Neural cell (in vitro differentiated cells): ENCODE measurements around the gene FOXE1. TPM values are rescaled to one million over a fixed set of nuclear protein-coding genes. Genes with fewer than 3 reads are reported as not detected.

Source experiments
- H2AFZ ChIP-seq: fragments of 200-600, 300-800 bp; sonication (generic), shearing (Covaris generic); 2 replicates; pipeline ENCODE4 v1.6.0; 2014; ENCODE audit warnings: low read depth, mild to moderate bottlenecking, antibody characterized with exemption, low read length, moderate library complexity
- H3F3A ChIP-seq: fragments of 200-600 bp; shearing (Covaris generic); 2 replicates; pipeline ENCODE4 v1.6.1; 2016; ENCODE audit warnings: mild to moderate bottlenecking, moderate library complexity, mixed read lengths, antibody characterized with exemption, low read length; ENCODE audit not compliant: insufficient read depth, poor library complexity, severe bottlenecking
- H3K27ac ChIP-seq: fragments of 200-600, 300-800 bp; sonication (generic), shearing (Covaris generic); 2 replicates; pipeline ENCODE4 v1.5.1; 2014; ENCODE audit warnings: mild to moderate bottlenecking, low read length, moderate library complexity
- H3K27me3 ChIP-seq: fragments of 300-800, 200-600 bp; sonication (generic), shearing (Covaris generic); 2 replicates; pipeline ENCODE4 v1.6.0; 2014; ENCODE audit warnings: mild to moderate bottlenecking, low read depth, low read length, moderate library complexity; ENCODE audit not compliant: insufficient read depth
- H3K36me3 ChIP-seq: fragments of 300-800, 200-600 bp; sonication (generic), shearing (Covaris generic); 2 replicates; pipeline ENCODE4 v1.5.1; 2014; ENCODE audit warnings: mild to moderate bottlenecking, antibody characterized with exemption, low read length, moderate library complexity; ENCODE audit not compliant: insufficient read depth
- H3K4me2 ChIP-seq: fragments of 300-800, 200-600 bp; sonication (generic), shearing (Covaris generic); 2 replicates; pipeline ENCODE4 v1.6.0; 2014; ENCODE audit warnings: mild to moderate bottlenecking, low read length
- H3K4me3 ChIP-seq: fragments of 300-800, 200-600 bp; sonication (generic), shearing (Covaris generic); 2 replicates; pipeline ENCODE4 v1.5.1; 2014; ENCODE audit warnings: mild to moderate bottlenecking, low read length, moderate library complexity
- H3K79me2 ChIP-seq: fragments of 200-600 bp; shearing (Covaris generic); replicated peaks from 2 replicates; pipeline ENCODE4 v1.6.0; 2014; ENCODE audit warnings: mild to moderate bottlenecking, low read length, moderate library complexity; ENCODE audit not compliant: insufficient read depth
- H3K9ac ChIP-seq: fragments of 300-800, 200-600 bp; sonication (generic), shearing (Covaris generic); 2 replicates; pipeline ENCODE4 v1.6.1; 2016; ENCODE audit warnings: mild to moderate bottlenecking, low read length, mixed read lengths
- H3K9me2 ChIP-seq: fragments of 200-600 bp; shearing (Covaris generic); 2 replicates; pipeline ENCODE4 v1.6.1; 2016; ENCODE audit warnings: mild to moderate bottlenecking, low read length, mixed read lengths; ENCODE audit not compliant: insufficient read depth
- H3K9me3 ChIP-seq: fragments of 200-600, 300-800 bp; sonication (generic), shearing (Covaris generic); 2 replicates; pipeline ENCODE4 v1.6.1; 2016; ENCODE audit warnings: mild to moderate bottlenecking, mixed run types, low read length, moderate library complexity, mixed read lengths
- H4K20me1 ChIP-seq: fragments of 200-600 bp; shearing (Covaris generic); 2 replicates; pipeline ENCODE4 v1.6.1; 2016; ENCODE audit warnings: mild to moderate bottlenecking, mixed run types; ENCODE audit not compliant: insufficient read depth
- EP300 ChIP-seq: fragments of 450-650 bp; conservative IDR thresholded peaks from 2 replicates; pipeline ENCODE4 v1.6.1; 2014; ENCODE audit warnings: antibody characterized with exemption, mild to moderate bottlenecking, moderate library complexity; ENCODE audit not compliant: poor library complexity, severe bottlenecking
- EZH2 ChIP-seq: fragments of 200-600, 300-800 bp; shearing (Covaris generic), sonication (generic); IDR thresholded peaks from 2 replicates; pipeline ENCODE4 v1.6.1; 2014; ENCODE audit warnings: antibody characterized with exemption, low read length, borderline replicate concordance, mild to moderate bottlenecking; ENCODE audit not compliant: insufficient read depth, poor library complexity, severe bottlenecking
- MXI1 ChIP-seq: fragments of 450-650 bp; conservative IDR thresholded peaks from 2 replicates; pipeline ENCODE4 v1.6.1; 2014; ENCODE audit warnings: antibody characterized with exemption, mild to moderate bottlenecking; ENCODE audit not compliant: poor library complexity, severe bottlenecking
- RAD21 ChIP-seq: fragments of 450-650 bp; conservative IDR thresholded peaks from 2 replicates; pipeline ENCODE4 v1.6.1; 2014; ENCODE audit warnings: antibody characterized with exemption, mild to moderate bottlenecking, moderate library complexity
- REST ChIP-seq: IDR thresholded peaks from 2 replicates; pipeline ENCODE4 v1.6.1; 2012; ENCODE audit warnings: borderline replicate concordance
- SMC3 ChIP-seq: fragments of 450-650 bp; conservative IDR thresholded peaks from 2 replicates; pipeline ENCODE4 v1.6.1; 2014; ENCODE audit warnings: antibody characterized with exemption, mild to moderate bottlenecking, moderate library complexity; ENCODE audit not compliant: poor library complexity
- TAF1 ChIP-seq: IDR thresholded peaks from 2 replicates; pipeline ENCODE4 v1.6.1; 2012; ENCODE audit warnings: low read depth
- polyA plus RNA-seq: library from polyadenylated mRNA; depleted of rRNA; stranded (reverse); fragments of >200 nt; gene quantifications from 2 replicates; pipeline ENCODE4 v1.2.3, GENCODE V29; 2014

Gene FOXE1
- polyA plus RNA-seq, 1 donor from 2014 or later: not detected

DNA sequence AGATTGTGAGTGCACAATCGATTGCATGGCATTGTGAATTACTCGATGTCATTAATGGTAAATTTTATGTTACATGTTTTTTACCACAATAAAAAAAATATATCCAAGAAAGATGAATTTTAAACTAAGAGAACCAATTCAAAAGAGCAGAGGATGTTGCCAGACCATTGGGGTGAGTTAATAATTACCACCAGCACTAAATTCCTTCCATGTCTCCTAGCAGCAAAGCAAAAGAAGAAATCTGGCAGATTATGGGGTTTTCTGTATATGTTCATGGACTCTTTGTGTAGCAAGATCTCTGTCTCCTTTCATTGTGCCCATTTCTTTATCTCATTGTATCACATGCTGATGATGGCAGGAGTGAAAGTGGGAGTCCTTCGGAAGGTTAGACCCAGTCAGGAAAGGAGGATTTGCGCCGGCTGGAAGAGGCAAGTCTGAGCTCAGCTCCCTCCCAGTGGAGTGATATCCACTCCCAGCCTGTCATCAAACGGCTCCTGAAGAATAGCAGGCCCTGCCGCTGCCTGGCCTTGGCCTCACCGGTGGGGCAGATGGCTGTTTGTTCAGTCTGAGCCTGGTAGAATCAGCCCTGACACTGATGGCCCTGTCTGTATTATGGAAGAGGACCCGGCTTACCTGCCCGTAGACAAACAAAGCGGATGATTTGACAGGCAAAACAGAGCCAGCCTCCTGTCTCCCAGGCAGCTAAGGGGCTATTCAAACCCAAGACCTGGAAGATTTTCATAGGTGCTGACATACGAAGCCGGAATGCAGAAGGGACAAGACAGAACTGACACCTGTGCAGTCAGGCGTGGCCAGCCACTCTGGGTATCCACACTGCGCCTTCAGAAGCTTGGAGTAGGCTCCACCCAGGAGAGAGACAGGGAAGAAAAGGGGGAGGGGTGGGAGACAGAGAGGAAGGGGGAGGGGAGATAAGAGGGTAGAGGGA lies 21.9 kb upstream of the FOXE1 start (continued):
- TF ChIP-seq EP300: no peak

GRCh38 chr9:97831843-97832636 lies 21.0 kb upstream of the FOXE1 start:
- Histone ChIP-seq H3K4me3 (no peak overlapping the region), H3K9me2 (no peaks in the 10 kb centered on the region), H3F3A (no peaks in the 10 kb centered on the region), H3K27ac (no peak overlapping the region), H3K9me3 (no peaks in the 10 kb centered on the region), H3K79me2 (no peaks in the 10 kb centered on the region), H4K20me1 (no peaks in the 10 kb centered on the region), H3K36me3 (no peaks in the 10 kb centered on the region), H2AFZ (no peak overlapping the region), H3K4me2 (no peak overlapping the region), H3K27me3 (no peaks in the 10 kb centered on the region), H3K9ac (no peak overlapping the region)
- no peak for TF ChIP-seq REST
- no peak for TF ChIP-seq TAF1
- no peak for TF ChIP-seq SMC3
- TF ChIP-seq MXI1: no peak
- TF ChIP-seq EZH2: no peak

DNA sequence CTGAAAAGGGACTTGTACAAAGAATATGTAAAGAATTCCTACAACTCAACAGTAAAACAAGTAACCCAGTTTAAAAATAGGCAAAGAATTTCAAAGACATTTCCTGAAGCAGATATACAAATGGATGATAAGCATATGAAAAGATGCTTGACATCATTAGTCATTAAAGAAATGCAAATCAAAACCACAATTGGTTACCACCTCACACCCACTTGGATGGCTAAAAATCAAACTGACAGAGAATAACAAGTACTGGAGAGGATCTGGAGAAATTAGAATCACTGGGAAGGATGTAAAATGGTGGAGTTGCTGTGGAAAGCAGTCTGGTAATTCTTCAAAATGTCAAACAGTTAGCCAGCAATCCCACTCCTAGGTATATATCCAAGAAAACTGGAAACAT lies 12.5 kb upstream of the FOXE1 start:
- H3K79me2 ChIP-seq: no peaks in the 10 kb centered on the region
- no peaks in the 10 kb centered on the region for H3K36me3 ChIP-seq
- H3K9me2 ChIP-seq: no peaks in the 10 kb centered on the region
- peaks cover 35% of the 10 kb centered on the region for H3K27me3 ChIP-seq
- H2AFZ ChIP-seq: no peak overlapping the region
- no peak overlapping the region for H3K4me2 ChIP-seq
- H3K9me3 ChIP-seq: no peaks in the 10 kb centered on the region
- H3K27ac ChIP-seq: no peak overlapping the region
- H4K20me1 ChIP-seq: no peaks in the 10 kb centered on the region
- no peaks in the 10 kb centered on the region for H3F3A ChIP-seq
- H3K9ac ChIP-seq: no peak overlapping the region
- TF ChIP-seq SMC3: no peak
- no peak for TF ChIP-seq REST
- TF ChIP-seq RAD21: no peak
- TF ChIP-seq TAF1: no peak
- no peak for TF ChIP-seq MXI1
- H3K4me3 ChIP-seq: no peak overlapping the region
